ENCODE measurements around the gene KIF1A. TPM values are rescaled to one million over a fixed set of nuclear protein-coding genes. Genes with fewer than 3 reads are reported as not detected.

KIF1A gene
- total and polyA plus RNA-seq, 8 donors, result 0.42 to 6.4 (median 1.9) TPM

DNA sequence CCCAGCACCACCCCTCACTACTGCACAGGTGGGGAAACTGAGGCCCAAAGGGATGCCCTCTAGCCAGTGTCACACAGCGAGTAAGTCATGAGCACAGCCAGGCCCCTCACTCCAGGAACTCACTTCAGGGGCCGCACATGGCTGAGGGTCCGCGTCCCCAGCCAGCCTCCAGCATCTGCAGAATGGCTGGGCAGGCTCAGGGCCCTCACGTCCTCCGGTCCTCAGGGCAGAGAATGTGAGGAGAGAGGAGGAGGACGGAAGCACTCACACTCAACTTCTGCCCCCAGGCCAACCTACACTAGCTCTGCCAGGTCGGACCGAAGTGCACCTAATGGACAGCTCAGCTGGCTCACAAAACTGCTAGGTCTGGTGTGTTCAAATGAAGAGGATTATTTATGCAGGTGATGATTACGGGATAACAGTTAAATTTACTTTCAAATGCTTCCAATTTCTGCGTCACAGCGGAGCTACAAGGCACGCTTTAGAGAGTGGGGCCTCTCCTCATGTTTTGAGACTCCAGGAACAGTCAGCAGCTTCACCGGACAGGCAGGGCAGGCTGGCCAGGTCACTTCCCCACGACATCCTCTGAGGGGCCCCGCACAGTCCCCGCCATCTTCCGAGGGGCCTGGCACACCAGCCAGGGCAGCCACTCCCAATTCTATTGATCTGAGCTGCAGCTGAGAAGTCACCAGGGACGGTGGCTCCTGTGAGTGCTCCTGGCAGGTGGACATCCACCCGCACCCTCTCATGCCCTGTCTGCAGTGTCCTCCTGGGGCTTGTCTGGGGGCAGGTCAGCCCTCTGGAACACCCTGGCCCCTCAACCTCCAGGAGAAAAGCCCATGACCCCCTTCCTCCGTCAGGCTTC, 26.5 kb downstream of the KIF1A start:
- TF ChIP-seq, protein P1, sequence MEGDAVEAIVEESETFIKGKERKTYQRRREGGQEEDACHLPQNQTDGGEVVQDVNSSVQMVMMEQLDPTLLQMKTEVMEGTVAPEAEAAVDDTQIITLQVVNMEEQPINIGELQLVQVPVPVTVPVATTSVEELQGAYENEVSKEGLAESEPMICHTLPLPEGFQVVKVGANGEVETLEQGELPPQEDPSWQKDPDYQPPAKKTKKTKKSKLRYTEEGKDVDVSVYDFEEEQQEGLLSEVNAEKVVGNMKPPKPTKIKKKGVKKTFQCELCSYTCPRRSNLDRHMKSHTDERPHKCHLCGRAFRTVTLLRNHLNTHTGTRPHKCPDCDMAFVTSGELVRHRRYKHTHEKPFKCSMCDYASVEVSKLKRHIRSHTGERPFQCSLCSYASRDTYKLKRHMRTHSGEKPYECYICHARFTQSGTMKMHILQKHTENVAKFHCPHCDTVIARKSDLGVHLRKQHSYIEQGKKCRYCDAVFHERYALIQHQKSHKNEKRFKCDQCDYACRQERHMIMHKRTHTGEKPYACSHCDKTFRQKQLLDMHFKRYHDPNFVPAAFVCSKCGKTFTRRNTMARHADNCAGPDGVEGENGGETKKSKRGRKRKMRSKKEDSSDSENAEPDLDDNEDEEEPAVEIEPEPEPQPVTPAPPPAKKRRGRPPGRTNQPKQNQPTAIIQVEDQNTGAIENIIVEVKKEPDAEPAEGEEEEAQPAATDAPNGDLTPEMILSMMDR (IDR thresholded peaks at IDR 0.05), result no peak
- DNase-seq, result peak in 1 of 4 donors; percentile 57
- no peaks in the 10 kb centered on the region for H3K9me3 ChIP-seq
- ATAC-seq, result no peak
- no peaks in the 10 kb centered on the region for H3K4me1 ChIP-seq
- H3K27me3 ChIP-seq, result peaks cover 0 to 42% of the 10 kb centered on the region in 2 donors
- intact Hi-C loops (cut with DNase I), result no loop called here
- H3K36me3 ChIP-seq, result no peaks in the 10 kb centered on the region
- no peak overlapping the region for H3K4me3 ChIP-seq
- no peak overlapping the region for H3K27ac ChIP-seq

DNA sequence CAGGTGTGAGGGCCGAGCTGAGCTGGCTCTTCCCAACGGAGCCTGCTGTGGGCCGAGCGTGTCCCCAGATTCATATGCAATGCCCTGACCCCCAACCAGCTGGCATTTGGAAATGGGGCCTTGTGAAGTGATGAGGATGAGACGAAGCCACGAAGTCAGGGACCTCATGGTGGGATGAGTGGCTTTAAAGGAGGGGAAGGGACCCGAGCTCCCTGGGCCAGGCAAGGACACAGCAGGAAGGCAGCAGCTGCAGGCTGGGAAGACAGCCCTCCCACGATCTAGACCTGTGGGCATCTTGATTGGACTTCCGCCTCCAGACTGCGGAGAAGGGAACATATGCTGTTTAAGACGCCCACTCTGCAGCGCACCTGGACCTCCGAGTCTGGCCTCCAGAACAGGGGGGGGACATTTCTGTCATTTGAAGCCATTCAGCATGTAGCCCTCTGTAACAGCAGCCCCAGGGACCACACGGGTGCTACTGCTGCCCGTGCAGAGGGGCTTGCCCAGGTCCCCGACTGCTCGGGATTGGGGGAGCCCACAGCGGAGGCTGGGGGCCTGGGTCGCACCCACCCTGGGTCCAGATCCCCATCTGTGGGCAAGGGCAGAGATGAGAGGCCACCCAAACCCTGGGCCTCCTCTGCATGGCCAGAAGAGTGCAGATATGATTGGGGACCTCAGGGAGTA, 27.2 kb downstream of the KIF1A start:
- peak in 1 of 4 donors; percentile 51 for DNase-seq
- H3K27me3 ChIP-seq, result peaks cover 0 to 34% of the 10 kb centered on the region in 2 donors
- TF ChIP-seq, protein P1 (IDR thresholded peaks at IDR 0.05), result no peak
- H3K36me3 ChIP-seq, result no peaks in the 10 kb centered on the region
- H3K4me3 ChIP-seq, result no peak overlapping the region
- H3K27ac ChIP-seq, result no peak overlapping the region
- H3K9me3 ChIP-seq, result no peaks in the 10 kb centered on the region
- no peak for ATAC-seq
- intact Hi-C loops (cut with DNase I), result no loop called here
- H3K4me1 ChIP-seq, result no peaks in the 10 kb centered on the region

DNA sequence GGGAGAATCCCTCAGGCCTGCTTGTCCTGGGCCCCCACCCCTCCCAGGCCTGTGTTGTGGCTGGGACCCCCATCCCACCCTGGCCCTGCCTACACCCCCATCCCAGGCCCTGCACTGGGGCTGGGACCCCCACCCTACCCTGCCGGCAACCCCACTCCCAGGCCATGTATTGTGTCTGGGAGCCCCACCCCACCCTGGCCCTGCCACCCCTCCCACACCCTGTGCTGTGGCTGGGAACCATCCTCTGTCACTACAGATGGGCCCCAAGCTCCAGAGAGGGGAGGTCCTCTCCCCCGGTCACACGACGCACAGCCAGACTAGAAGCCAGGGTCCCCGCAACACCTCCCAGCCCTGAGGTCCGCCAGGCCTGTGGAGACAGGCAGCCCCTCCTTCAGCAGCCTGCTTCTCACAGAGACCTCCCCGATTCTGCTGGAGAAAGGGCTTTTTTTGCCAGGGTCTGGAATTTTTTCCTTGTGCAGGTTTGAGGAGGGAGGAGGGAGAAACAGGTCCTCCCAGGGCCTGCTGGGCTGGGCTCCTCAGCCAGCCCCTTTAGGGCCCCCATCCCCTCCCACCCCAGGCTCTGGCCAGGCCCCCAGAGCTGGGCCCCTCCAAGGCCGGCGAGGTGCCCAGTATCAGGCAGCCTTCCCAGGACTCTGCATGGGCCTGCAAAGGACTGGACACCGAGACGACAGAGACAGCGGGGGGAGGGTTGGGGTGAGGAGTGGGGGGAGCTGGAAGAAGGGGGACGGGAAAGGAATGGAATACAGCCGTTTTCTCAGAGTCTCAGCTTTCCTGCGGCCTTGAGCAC, 28.0 kb downstream of the KIF1A start:
- Histone ChIP-seq H3K27ac (no peak overlapping the region), H3K4me1 (no peaks in the 10 kb centered on the region), H3K9me3 (no peaks in the 10 kb centered on the region), H3K4me3 (no peak overlapping the region), H3K36me3 (no peaks in the 10 kb centered on the region), H3K27me3 (peaks cover 0 to 28% of the 10 kb centered on the region in 2 donors)
- DNase-seq, result peak in 2 of 4 donors; percentile 40 to 78
- TF ChIP-seq, protein P1 (IDR thresholded peaks at IDR 0.05), result no peak
- intact Hi-C loops (cut with DNase I), result no loop called here
- no peak for ATAC-seq

DNA sequence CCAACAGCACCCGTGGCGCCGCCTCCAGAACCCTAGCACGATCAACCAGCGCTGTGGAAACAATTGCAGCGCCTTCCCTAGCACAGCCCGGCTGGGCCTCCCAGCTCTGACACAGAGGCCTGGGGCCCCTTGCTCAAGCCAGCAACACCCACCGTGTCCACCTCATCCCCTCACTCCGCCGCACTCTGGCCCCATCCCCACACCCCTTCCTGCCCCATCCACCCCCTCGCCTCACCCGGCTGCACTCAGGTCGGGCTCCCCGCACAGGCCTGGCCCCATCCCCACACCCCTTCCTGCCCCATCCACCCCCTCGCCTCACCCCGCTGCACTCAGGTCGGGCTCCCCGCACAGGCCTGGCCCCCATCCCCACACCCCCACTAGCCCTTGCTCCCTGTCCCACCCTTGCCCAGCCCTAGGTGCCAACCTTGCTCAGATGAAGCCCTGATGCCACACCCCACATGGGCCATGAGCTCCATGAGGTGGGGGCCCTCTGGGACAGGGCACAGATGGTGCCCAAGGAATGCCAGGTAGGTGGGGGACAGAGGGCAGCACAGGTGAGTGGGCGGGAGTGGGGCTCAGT, 28.7 kb downstream of the KIF1A start:
- intact Hi-C loops (cut with DNase I), result no loop called here
- Histone ChIP-seq H3K9me3 (no peaks in the 10 kb centered on the region), H3K4me1 (no peaks in the 10 kb centered on the region), H3K27me3 (peaks cover 0 to 25% of the 10 kb centered on the region in 2 donors), H3K36me3 (no peaks in the 10 kb centered on the region), H3K27ac (no peak overlapping the region), H3K4me3 (no peak overlapping the region)
- peak in 1 of 4 donors; percentile 74 for DNase-seq
- TF ChIP-seq, protein P1 (IDR thresholded peaks at IDR 0.05), result no peak
- no peak for ATAC-seq
